ENCODE measurements around the gene PRC1. TPM values are rescaled to one million over a fixed set of nuclear protein-coding genes. Genes with fewer than 3 reads are reported as not detected.

Gene PRC1
- total and polyA plus RNA-seq, 2 donors from 2014 or later, result 3.4 to 6.6 TPM

GRCh38 chr15:90921887-90922286 lies 72.4 kb downstream of the PRC1 start:
- no peak overlapping the region for H3K27ac ChIP-seq (ENCODE audit: low read depth in 2 of 2, low read length in 2 of 2)
- H3K9ac ChIP-seq (ENCODE audit: low read length in 3 of 3), result no peak overlapping the region
- H3K27me3 ChIP-seq (ENCODE audit: control insufficient read depth, insufficient read depth, low read length), result no peaks in the 10 kb centered on the region
- FAIRE-seq (no peak), DNase-seq (no peak)
- H3K4me1 ChIP-seq (ENCODE audit: control insufficient read depth in 2 of 3, insufficient read depth in 2 of 3, low read depth in 1 of 3, low read length in 3 of 3), result no peaks in the 10 kb centered on the region
- intact Hi-C loops (cut with DNase I), result no loop called here
- no peaks in the 10 kb centered on the region for H3K9me3 ChIP-seq (ENCODE audit: control insufficient read depth in 2 of 3, insufficient read depth in 1 of 3, low read length in 3 of 3)
- no peak overlapping the region for H3K4me3 ChIP-seq (ENCODE audit: low read length in 3 of 3)
- TF ChIP-seq CTCF (IDR thresholded peaks at IDR 0.05; ENCODE audit: borderline replicate concordance, extremely low read depth, insufficient read depth), result no peak
- H3K36me3 ChIP-seq (ENCODE audit: control insufficient read depth in 2 of 3, insufficient read depth in 3 of 3, low read length in 3 of 3), result peaks cover 0 to 31% (median 28%) of the 10 kb centered on the region in 3 donors

- intact Hi-C loops (cut with DNase I), result no loop called here
- H3K27ac ChIP-seq (ENCODE audit: low read depth in 2 of 2, low read length in 2 of 2), result no peak overlapping the region
- no peaks in the 10 kb centered on the region for H3K4me1 ChIP-seq (ENCODE audit: control insufficient read depth in 2 of 3, insufficient read depth in 2 of 3, low read depth in 1 of 3, low read length in 3 of 3)
- DNase-seq, result no peak
- H3K36me3 ChIP-seq (ENCODE audit: control insufficient read depth in 2 of 3, insufficient read depth in 3 of 3, low read length in 3 of 3), result peaks cover 2 to 48% (median 39%) of the 10 kb centered on the region in 3 donors
- H3K9me3 ChIP-seq (ENCODE audit: control insufficient read depth in 2 of 3, insufficient read depth in 1 of 3, low read length in 3 of 3), result no peaks in the 10 kb centered on the region
- FAIRE-seq, result no peak
- H3K9ac ChIP-seq (ENCODE audit: low read length in 3 of 3), result no peak overlapping the region
- no peak overlapping the region for H3K4me3 ChIP-seq (ENCODE audit: low read length in 3 of 3)
- TF ChIP-seq CTCF (IDR thresholded peaks at IDR 0.05; ENCODE audit: borderline replicate concordance, extremely low read depth, insufficient read depth), result no peak
- no peaks in the 10 kb centered on the region for H3K27me3 ChIP-seq (ENCODE audit: control insufficient read depth, insufficient read depth, low read length)
These were observed 75.5 kb downstream of the PRC1 start for GRCh38 chr15:90918835-90919234.

GRCh38 chr15:90918034-90918788 lies 76.1 kb downstream of the PRC1 start:
- intact Hi-C loops (cut with DNase I), result no loop called here
- TF ChIP-seq CTCF (IDR thresholded peaks at IDR 0.05; ENCODE audit: borderline replicate concordance, extremely low read depth, insufficient read depth), result no peak
- peaks cover 2 to 51% (median 43%) of the 10 kb centered on the region in 3 donors for H3K36me3 ChIP-seq (ENCODE audit: control insufficient read depth in 2 of 3, insufficient read depth in 3 of 3, low read length in 3 of 3)

More at GRCh38 chr15:90918034-90918788, 76.1 kb downstream of the PRC1 start:
- no peak overlapping the region for H3K9ac ChIP-seq (ENCODE audit: low read length in 3 of 3)
- peak in 1 of 5 donors; percentile 45 for DNase-seq
- H3K27ac ChIP-seq (ENCODE audit: low read depth in 2 of 2, low read length in 2 of 2), result no peak overlapping the region
- H3K27me3 ChIP-seq (ENCODE audit: control insufficient read depth, insufficient read depth, low read length), result no peaks in the 10 kb centered on the region
- no peaks in the 10 kb centered on the region for H3K4me1 ChIP-seq (ENCODE audit: control insufficient read depth in 2 of 3, insufficient read depth in 2 of 3, low read depth in 1 of 3, low read length in 3 of 3)
- no peak overlapping the region for H3K4me3 ChIP-seq (ENCODE audit: low read length in 3 of 3)
- FAIRE-seq, result no peak
- H3K9me3 ChIP-seq (ENCODE audit: control insufficient read depth in 2 of 3, insufficient read depth in 1 of 3, low read length in 3 of 3), result no peaks in the 10 kb centered on the region

Measured in kidney (tissue), 14 donors.